NCI-H2171 treated with DMSO at 0.1 percent for 48 hours (cell line): ENCODE results near the gene LRRC75B.
"Not testable (repeated sequence)": the region's sequence is repeated elsewhere in the genome, so short reads cannot be mapped to it uniquely, and the experiment has no call there.

Experiments
- DNase-seq: peaks from one replicate; lab custom pipeline; 2025; lab: John Stamatoyannopoulos, UW

LRRC75B gene

GRCh38 chr22:24592851-24593558, at the start of gene LRRC75B:
LRRC75B (minus strand) TSS chr22:24593073; CDS start chr22:24593039, 34 bp downstream.
- DNase-seq, result peak; percentile 59

- not testable (repeated sequence) for DNase-seq
These were observed 49.4 kb upstream of the LRRC75B start for GRCh38 chr22:24642307-24642706.

GRCh38 chr22:24636513-24636912, 43.6 kb upstream of the LRRC75B start:
- not testable (repeated sequence) for DNase-seq

- DNase-seq, result peak; percentile 73
These were observed 42.0 kb upstream of the LRRC75B start for GRCh38 chr22:24634776-24635389.

- not testable (repeated sequence) for DNase-seq
These were observed 40.6 kb upstream of the LRRC75B start for GRCh38 chr22:24633231-24634023.

- DNase-seq, result not testable (repeated sequence)
These were observed 39.8 kb upstream of the LRRC75B start for GRCh38 chr22:24632642-24633041.

GRCh38 chr22:24631430-24632122, 38.7 kb upstream of the LRRC75B start:
- DNase-seq, result not testable (repeated sequence)

- DNase-seq, result not testable (repeated sequence)
These were observed 38.0 kb upstream of the LRRC75B start for GRCh38 chr22:24630812-24631427.

- DNase-seq, result not testable (repeated sequence)
These were observed 36.2 kb upstream of the LRRC75B start for GRCh38 chr22:24629069-24629468.

- not testable (repeated sequence) for DNase-seq
These were observed 35.0 kb upstream of the LRRC75B start for GRCh38 chr22:24627911-24628310.

- DNase-seq, result not testable (repeated sequence)
These were observed 29.7 kb upstream of the LRRC75B start for GRCh38 chr22:24622596-24622995.

- DNase-seq, result not testable (repeated sequence)
These were observed 28.4 kb upstream of the LRRC75B start for GRCh38 chr22:24621244-24621643.

GRCh38 chr22:24614794-24615193, 21.9 kb upstream of the LRRC75B start:
- not testable (repeated sequence) for DNase-seq

GRCh38 chr22:24609888-24610287, 17.0 kb upstream of the LRRC75B start:
- not testable (repeated sequence) for DNase-seq

GRCh38 chr22:24608327-24608726, 15.5 kb upstream of the LRRC75B start:
- not testable (repeated sequence) for DNase-seq

GRCh38 chr22:24607429-24607983, 14.6 kb upstream of the LRRC75B start:
- not testable (repeated sequence) for DNase-seq

GRCh38 chr22:24606340-24606739, 13.5 kb upstream of the LRRC75B start:
- DNase-seq, result not testable (repeated sequence)

GRCh38 chr22:24603770-24604629, 11.1 kb upstream of the LRRC75B start:
- not testable (repeated sequence) for DNase-seq

- not testable (repeated sequence) for DNase-seq
These were observed 10.2 kb upstream of the LRRC75B start, which contains the start of gene GGT1 for GRCh38 chr22:24602847-24603769. GGT1 (plus strand) TSS chr22:24603193; CDS start chr22:24611082, 7,889 bp downstream.
